H4 (cell line): ENCODE data around the gene PGBD5. TPM values are rescaled to one million over a fixed set of nuclear protein-coding genes. Genes with fewer than 3 reads are reported as not detected.
"Not testable (repeated sequence)": the region's sequence is repeated elsewhere in the genome, so short reads cannot be mapped to it uniquely, and the experiment has no call there.

ENCODE experiments used
- DNase-seq: peaks from one replicate; pipeline ENCODE4 v3.0.0-alpha.2; 2015; ENCODE audit warnings: low spot score
- total RNA-seq: library from RNA; depleted of rRNA; stranded (reverse); fragments of >200 nt; shearing (Covaris generic); gene quantifications from 2 replicates; pipeline ENCODE4 v1.2.3, GENCODE V29; 2014; rRNA removed

Gene PGBD5, protein sequence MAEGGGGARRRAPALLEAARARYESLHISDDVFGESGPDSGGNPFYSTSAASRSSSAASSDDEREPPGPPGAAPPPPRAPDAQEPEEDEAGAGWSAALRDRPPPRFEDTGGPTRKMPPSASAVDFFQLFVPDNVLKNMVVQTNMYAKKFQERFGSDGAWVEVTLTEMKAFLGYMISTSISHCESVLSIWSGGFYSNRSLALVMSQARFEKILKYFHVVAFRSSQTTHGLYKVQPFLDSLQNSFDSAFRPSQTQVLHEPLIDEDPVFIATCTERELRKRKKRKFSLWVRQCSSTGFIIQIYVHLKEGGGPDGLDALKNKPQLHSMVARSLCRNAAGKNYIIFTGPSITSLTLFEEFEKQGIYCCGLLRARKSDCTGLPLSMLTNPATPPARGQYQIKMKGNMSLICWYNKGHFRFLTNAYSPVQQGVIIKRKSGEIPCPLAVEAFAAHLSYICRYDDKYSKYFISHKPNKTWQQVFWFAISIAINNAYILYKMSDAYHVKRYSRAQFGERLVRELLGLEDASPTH
- 0.74 and 1.5 TPM in 2 replicates for total RNA-seq

DNA sequence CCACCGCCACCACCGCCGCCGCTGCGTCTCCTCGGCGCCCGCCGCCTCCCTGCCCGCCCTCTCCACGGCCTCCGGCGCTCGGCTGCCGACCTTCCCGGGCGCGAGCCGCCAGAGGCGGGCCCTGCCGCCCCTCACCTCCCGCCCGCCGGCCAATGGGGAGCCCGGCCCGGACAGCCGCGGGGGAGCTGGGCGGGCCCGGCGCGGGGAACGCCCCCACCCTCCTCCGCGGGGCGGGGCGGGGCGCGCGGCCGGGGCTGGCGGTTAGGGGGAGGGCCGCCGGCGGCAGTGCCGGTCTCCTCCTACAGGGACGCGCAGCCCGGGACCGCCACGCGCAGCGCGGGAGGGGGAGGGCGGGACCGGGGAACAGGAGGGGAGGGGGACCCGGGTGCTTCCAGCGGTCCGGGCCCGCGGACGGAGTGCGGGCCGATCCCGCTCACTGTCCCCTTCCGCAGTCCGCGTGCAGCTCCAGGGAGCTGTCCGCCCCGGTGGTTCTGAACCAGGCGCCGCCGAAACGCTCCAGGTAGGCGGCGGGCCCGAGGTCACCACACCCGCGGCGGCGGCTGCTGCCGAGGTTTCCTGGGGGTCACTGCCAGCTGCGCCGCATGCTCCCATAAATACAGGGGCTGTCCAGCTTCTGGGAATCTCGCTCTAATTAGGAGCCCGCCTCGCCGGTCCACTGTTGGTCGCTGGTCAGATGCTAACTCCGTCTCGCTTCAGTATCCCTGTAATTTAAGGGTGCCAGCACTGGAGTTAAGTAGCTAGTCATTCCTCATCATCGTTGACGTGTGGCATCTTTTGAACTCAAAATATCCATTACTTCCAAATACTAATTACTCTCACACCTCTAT lies at the start of gene PGBD5:
Gene PGBD5, minus strand, starts transcription at position 87 of the 848 bp plus-strand sequence. CDS start 404 bp downstream, outside the sequence.
- DNase-seq = peak; percentile 42

DNA sequence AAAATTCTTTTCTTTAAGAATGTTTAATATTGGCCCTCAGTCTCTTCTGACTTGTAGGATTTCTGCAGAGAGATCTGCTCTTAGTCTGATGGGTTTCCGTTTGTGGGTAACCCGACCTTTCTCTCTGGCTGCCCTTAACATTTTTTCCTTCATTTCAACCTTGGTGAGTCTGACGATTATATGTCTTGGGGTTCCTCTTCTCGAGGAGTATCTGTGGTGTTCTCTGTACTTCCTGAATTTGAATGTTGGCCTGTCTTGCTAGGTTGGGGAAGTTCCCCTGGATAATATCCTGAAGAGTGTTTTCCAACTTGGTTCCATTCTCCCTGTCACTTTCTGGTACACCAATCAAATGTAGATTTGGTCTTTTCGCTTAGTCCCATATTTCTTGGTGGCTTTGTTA lies 48.8 kb upstream of the PGBD5 start:
- not testable (repeated sequence) for DNase-seq

DNA sequence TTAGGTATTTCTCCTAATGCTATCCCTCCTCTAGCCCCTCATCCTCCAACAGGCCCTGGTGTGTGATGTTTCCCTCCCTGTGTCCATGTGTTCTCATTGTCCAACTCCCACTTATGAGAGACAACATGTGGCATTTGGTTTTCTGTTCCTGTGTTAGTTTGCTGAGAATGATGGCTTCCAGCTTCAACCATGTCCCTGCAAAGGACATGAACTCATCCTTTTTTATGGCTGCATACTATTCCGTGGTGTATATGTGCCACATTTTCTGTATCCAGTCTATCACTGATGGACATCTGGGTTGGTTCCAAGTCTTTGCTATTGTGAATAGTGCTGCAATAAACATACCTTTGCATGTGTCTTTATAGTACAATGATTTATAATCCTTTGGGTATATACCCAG lies 44.6 kb upstream of the PGBD5 start:
- DNase-seq = not testable (repeated sequence)

DNA sequence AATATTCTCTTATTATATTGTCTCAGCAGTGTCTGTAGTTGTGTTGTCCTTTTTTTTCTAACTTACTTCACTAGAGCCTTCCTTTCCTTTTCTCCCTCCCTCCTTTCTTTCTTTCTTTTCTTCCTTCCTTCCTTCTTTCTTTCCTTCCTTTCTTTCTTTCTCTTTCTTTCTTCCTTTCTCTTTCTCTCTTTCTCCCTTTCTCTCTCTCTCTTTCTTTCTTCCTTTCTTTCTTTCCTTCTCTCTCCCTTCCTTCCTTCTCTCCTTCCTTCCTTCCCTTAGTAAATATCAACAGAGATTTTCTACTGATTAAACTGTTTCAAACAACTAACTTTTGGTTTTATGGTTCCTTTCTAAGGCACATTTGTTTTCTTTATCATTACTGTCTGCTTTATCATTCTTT lies 43.1 kb upstream of the PGBD5 start:
- DNase-seq = no peak

DNA sequence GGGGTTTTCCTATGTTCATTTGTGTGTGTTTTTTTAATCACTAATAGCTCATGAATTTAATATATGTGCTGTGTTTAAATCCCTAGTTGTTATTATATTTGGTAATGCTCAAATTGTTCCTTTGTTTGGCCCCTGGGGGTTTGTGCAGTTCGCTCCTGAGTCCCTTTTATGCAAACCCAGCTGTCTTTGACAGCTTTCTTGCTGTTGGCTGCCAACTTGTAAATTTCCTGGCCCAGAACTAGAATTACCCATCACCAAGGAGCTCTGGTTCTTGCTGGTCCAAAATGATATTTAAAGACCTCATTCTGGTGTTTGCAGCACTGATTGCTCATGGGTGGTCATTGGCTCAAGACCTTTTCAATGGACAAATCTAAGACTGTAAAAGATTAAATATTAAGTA lies 39.6 kb upstream of the PGBD5 start:
- DNase-seq = no peak

DNA sequence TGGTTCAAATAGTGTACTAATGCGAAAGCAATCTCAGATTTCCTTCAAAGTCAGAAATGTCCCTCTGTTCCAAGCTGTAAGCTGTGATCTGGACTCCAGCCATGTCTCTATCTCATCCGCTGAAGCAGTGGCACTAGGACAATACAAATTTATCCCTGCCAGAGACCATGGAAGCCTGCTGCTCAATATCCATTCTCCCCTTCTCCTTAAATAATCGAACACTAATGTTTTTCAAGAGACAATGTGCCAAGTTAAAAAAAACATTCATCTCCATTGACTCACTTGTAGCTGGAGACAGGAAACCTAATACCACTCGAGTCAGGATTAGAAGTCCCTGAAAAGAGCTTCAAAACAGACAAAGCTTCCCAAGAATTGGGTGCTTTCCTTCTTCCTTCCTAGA lies 38.5 kb upstream of the PGBD5 start:
- no peak for DNase-seq

DNA sequence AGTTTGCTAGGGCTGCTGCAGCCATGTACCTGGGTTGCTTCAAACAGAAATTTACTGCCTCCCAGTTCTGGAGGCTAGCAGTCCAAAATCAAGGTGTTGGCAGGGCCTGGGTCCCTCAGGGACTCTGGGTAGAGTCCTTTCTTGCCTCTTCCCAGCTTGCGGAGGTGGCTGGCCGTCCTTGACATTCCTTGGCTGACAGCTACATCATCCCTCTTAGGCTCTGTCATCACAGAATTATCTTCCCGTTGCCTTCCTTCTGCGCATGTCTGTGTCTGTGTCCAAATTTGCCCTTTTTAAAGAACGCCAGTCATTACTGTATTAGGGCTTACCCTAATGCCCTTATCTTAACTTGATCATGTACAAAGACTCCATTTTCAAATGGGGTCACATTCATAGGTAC lies 37.6 kb upstream of the PGBD5 start:
- no peak for DNase-seq

DNA sequence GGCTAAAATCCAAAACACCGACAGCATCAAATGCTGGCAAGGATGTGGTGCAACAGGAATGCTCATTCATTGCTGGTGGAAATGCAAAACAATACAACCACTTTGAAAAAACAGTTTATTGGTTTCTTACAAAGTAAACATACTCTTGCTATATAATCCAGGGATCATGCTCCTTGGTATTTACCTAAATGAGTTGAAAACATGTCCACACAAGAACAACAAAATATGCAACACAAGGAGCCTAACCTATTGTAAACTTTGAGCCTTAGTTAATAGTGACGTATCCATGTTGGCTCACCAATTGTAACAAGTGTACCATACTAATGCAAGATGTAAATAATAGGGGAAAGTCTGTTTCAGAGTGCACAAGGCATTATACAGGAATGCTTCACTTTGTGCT lies 37.2 kb upstream of the PGBD5 start:
- no peak for DNase-seq

DNA sequence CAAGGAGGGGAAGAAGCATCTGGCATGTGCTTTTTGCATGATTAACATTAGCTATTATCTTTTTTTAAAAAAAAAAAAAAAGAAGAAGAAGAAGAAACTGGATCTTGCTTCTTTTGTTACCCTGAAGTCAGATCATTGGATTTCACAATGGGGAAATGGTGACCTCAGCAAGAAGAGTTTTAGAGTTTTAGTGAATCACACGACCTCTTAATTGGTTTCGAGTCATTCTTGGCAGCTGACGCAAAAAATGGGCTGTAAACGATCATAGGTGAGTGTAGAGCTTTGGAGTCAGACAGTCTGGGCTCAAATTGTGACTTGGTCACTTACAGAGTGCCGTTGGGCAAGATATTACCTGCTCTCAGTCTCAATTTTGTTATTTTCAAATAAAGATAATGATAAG lies 33.3 kb upstream of the PGBD5 start:
- DNase-seq = peak; percentile 64

DNA sequence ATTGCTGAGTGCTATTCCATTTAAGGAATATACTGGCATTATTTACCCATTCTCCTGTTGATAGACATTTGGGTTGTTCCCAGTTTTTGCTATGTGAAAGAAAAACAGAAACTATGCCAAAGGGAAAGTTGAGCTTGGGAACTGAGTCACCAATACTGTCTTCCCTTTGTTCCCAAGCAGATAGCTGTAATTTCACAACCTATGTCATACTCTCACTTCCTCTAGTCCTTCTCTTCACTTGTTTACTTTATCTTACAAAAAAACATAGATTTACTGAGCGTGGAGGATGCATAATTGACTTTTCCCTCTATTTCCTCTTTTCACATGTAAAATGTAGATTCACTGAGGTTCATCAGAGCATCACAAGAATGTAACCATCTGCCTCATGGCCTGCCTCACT lies 32.4 kb upstream of the PGBD5 start:
- DNase-seq = peak; percentile 12

DNA sequence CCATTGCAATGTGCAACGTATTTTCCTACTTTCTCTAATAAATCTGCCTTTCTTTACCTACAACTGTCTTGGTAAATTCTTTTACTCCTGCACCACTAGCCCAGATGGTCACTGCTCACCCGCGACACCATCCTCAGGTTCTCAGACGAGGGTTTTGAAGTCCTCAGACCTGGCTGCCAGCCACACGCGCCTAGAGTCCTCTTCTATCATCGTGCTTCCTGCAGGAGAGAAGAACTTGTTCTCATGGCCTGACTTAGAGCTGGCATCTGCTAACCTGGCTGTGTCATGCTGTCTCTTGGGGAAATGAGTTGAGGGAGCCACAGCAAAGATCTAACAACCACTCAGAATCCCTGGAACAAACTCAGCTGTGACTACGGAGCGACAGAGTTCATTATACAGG lies 30.3 kb upstream of the PGBD5 start:
- no peak for DNase-seq

DNA sequence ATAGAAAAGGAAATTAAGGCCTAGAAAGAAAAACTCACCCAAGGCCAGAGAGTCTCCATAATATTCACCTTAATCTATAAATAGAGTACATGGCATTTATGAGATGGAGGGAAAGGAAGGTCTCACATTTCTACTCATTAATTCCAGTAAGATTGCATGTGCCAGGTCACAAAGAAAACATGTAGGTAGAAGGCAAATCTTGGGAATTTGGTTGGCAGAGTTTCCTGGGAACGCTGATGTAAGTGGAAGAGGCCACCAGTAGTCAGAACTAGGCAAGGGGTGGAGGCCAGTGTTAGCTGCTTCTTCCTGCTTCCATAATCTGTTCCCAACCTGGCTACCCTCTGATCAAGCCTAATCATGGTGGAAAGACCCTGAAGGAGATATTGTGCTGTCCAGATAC lies 29.2 kb upstream of the PGBD5 start:
- no peak for DNase-seq

DNA sequence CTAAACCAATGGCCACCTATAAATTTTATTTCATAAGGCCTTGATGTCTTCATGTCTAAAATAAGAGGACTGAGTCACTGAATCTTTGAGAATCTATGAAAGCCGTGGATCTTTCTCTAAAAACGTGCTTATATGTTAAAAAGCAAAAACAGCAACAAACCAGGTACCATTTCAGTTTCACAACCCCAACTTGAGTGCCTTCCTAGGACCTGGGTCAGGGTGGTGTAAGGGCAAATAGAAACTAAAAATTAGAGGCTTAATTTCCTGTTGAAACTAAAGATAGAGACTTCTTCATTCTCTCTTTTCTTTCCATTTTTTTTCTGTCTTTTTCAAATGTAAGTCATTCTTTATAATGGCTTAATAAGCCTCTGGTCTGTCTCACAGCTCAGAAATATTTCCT lies 27.2 kb upstream of the PGBD5 start:
- DNase-seq = no peak

DNA sequence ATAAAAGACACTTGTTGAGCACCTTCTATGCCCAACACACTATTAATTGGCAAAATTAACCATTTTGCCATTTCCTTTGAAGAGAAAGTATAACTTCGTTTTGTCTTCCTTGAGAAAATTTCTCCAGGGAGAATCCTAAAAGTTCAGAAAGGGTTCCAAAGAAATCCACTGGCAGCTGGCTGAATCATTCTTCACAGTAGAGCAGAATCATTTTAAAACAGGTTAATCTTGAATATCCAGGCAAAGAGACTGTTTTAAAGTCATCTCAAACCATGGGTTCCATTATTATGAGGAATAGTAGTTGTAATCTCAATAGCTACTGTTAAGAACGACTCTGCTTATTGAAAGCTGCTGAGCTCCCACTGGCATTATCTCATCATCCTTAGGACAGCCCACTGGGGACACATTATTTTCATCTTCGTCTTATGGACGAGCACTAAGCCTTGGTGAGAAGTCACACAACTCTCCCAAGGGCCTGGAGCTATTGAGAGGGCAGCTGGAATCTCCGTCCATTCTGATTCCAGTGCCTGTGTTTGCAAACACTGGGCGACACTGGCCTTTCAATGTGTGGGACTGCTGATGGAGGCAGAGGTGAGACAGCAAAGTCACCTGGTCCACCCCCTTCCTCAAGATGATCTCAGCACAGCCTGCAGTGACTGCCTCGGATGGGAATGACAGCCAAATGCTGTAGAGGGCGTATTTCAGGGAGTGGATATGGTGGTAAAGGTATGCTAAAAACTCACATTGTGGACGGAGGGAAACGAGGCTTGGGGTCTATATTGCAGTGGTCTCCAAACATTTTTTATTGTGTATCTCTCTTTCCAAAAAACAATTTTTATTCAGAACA lies 15.3 kb upstream of the PGBD5 start:
- no peak for DNase-seq

DNA sequence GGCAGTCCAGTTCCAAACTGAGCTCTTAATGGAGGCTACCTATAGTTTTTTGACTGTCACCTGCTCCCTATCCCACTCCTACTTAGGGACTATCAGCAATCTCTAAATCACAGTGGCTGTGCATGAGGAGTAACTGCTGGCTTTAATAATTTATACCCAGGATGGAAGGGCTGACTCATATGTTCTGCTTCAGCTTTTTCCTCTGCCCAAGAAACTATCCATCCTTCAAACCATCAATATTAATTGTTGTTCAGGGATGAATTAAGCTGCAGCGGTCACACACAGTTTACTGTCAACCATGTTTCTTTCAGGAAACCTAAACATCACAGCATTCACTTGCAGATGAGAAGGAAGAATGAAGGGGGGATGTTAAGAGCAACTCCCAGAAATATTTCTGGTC lies 9.0 kb upstream of the PGBD5 start:
- DNase-seq = no peak

DNA sequence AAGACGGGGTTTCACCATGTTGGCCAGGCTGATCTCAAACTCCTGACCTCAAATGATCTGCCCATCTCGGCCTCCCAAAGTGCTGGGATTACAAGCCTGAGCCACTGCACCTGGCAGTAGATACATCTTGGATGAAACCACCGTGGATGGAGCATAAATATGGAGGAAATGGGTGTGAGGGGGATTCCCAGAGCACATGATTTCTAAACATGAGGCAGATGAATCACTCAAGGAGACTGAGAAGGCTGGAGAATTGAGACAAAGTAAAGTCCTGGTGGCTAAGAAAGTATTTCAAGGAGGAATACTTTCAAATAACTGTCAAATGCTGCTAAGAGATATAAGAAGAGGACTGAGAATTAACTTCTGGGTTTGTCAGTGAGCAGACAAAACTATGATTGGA lies 5.4 kb upstream of the PGBD5 start:
- DNase-seq = no peak

DNA sequence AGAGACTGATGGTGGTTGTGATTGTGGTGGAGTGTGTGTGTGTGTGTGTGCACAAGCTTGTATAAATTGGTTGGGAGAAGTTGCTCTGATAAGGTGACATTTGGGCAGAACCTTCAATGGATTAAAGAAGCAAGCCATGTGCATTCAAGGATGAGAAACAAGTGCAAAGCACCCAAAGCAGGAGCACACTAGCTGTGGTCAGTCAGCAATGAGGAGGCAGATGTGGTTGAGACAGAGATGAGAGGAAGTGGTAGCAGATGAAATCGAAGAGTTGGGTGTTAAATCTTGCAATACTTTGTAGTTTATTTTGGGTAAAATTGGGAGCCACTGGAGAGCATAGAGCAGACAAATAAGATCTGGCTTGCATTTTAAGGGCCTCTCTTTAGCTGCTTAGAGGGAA lies 4.4 kb upstream of the PGBD5 start:
- no peak for DNase-seq

DNA sequence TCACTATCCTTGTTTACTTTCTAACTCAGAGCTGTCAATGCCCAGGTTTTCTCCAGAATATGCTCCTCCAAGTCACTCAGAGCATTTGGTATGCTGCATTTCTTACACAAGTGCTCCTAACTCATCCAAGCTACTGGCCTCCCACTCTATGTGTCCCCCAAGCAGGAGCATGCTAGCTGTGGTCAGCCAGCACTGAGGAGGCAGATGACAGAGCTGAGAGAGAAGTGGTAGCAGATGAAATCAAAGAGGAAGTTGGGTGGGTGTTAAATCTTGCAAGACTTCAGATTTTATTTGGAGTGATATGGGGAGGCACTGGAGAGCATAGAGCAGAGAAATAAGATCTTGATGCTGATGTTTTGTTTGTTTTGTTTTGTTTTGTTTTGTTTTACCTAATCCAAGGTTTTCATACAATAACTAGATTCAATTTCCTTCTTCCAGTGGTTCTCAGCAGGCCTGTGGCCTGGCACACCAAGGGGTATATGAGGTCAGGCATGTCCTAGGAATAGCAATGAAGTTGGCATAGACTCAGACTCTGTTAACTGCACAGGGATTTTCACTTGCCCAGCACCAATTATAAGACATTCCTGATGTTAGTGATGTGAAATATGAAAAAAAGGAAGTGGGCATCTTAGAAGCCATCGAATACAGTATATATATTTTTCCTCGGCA lies 3.1 kb upstream of the PGBD5 start:
- DNase-seq = no peak

DNA sequence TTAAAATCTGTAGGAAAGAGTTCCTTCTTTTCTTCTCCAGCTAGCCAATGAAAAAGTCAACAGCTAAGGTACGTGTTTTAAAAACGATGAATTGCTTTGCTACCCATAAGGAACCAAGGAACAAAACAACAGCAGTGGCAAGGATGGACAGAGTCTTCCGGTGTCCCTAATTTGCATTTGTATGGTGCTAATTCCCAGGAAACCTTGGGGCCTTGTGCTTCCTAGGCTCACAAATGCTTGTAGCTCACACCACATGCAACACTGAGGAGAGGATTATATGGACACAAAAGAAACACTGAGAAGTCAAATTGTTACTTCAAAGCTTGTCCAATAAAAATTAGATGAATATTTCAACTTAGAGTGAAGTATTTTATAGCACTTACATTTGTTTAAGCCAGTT lies 1.8 kb upstream of the PGBD5 start:
- DNase-seq = no peak

DNA sequence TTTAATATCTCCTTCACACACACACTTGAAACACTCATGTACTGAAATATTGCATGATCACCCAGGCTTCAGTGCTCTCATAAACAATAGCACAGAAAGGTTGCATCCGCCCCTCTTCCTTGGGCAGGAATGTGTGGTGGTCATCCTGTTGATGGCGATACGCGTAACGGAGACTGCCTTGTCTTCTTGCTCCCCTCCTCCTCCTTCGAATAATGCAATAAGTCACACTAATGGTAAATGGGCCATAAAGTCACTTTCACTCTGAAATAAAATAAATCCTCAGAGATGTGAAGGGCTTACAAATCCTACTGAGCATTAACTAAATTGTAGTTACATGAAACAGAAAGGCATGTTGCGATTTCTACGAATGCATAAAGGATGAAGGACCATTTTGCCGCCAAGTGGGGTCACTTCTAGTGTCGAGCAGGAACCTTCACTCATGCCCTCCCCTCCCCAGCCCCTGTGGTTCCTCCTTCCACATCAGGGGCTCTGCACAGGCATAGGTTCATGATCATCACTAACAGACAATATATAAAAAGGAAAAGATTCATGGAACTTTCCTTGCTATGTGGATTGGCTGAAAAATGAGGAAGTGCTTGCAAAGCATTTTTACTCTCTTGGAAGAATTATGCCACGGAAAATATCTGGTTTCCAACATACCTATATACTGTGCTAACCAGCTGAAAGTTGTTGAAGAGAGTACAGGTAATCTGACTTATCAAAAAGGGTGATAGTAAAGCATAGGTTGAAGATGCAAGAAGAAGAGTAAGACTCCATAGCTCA lies 1.2 kb upstream of the PGBD5 start:
- DNase-seq = no peak
